Activated CD4-positive, alpha-beta T cell treated with anti-CD3 and anti-CD28 coated beads, Interleukin-2, Interleukin-4, amounts not matched to agents 100 ng/mL and 50 ng/mL, durations not matched to agents 16 hours and 8 hours (primary cell): Measurements from ENCODE around the gene ARHGDIA.

Experiments
- DNase-seq: peaks from one replicate; pipeline ENCODE4 v3.0.0-alpha.2; 2020; ENCODE audit warnings: low spot score

The ARHGDIA gene

GRCh38 chr17:81822996-81823819 lies 47.9 kb downstream of the ARHGDIA start:
- DNase-seq = no peak

DNA sequence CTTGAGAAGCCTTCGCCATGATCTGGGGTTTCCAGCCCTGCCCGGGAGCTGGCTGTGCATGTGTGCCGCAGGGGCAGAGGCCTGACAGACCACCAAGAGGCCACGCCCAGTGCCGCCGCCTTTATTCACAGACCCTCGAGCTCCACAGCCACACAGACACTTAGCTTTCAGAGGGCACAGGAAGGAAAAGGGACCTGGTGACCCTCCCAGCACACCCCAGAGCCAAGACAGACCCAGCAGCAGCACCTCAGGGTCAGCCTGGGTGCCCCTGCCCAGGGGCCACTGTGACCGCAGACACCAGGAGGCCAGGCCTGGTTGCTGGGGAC lies 48.9 kb downstream of the ARHGDIA start:
- DNase-seq = no peak

GRCh38 chr17:81821603-81822311 lies 49.4 kb downstream of the ARHGDIA start:
- peak; percentile 43 for DNase-seq

DNA sequence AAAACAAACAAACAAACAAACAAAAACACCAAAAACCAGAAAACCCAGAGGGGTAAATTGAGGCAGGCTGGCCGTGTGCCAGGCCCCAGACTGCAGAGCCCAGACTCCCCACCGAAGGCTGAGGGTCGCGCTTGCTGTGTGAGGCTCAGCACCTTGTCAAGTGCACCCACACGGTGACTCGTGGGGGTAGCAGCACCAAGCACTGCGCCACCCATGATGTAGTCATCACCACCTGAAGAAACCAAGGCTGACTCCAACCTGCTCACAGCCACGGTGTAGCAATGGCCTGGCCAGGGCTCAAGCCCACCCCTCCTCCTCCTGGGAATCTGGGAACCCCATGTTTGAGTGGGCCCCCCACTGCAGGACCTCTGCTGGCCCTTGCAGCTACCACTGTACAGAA lies 50.0 kb downstream of the ARHGDIA start:
- no peak for DNase-seq

- DNase-seq = no peak
These were observed 51.4 kb downstream of the ARHGDIA start for GRCh38 chr17:81819708-81820107.

- DNase-seq = no peak
These were observed 53.4 kb downstream of the ARHGDIA start for GRCh38 chr17:81817758-81818147.
